K562 (cell line): Measurements from ENCODE around the gene SEC22A. TPM values are rescaled to one million over a fixed set of nuclear protein-coding genes. Genes with fewer than 3 reads are reported as not detected.

Experiments
- ATAC-seq: fragments of 200-7000 bp; cut with Tn5 transposase; 3 replicates; pipeline ENCODE4 v1.9.1; 2020; ENCODE audit warnings: moderate library complexity
- BruUV-seq: library from RNA; stranded (reverse); fragments of 400-500 nt; replicated peaks from 2 replicates; lab custom pipeline; 2021; lab: Mats Ljungman, UMichigan
- CTCF ChIA-PET: fragments of 300-600 bp; formaldehyde crosslinking; extraction: SDS; loops from one replicate; lab custom pipeline; 2021; ENCODE audit warnings: low intra/inter-chr PET ratio; lab: Yijun Ruan, JAX
- POLR2A ChIA-PET: fragments of 300-600, 350-650 bp; sonication (Branson Sonifier 250); formaldehyde crosslinking; extraction: SDS; loops from one replicate; lab custom pipeline; 2021; ENCODE audit warnings: antibody characterized with exemption, inconsistent platforms; lab: Yijun Ruan, JAX
- DNase-seq, 4 experiments: peaks; one replicate each; pipeline versions ENCODE4 v3.0.0 to v3.0.0-alpha.2; 2011 to 2018; ENCODE audit warnings: low spot score in 3 of 4, mixed read lengths in 3 of 4; ENCODE audit errors: extremely low read depth in 1 of 4
- FAIRE-seq: peaks from 2 replicates; lab custom pipeline; 2011; peaks lifted over from hg19 to GRCh38; lab: Jason Lieb, UNC
- H2AFZ ChIP-seq: 2 replicates; pipeline ENCODE4 v1.6.0; 2011; ENCODE audit warnings: low read depth, low read length, control low read depth, inconsistent platforms
- H3K27ac ChIP-seq: fragments of 200-600 bp; 3 replicates; pipeline ENCODE4 v1.8.0; 2011; ENCODE audit warnings: low read depth, mild to moderate bottlenecking, control low read depth, inconsistent platforms, low read length, moderate library complexity, mixed read lengths; ENCODE audit errors: extremely low read depth
- H3K27me3 ChIP-seq, 2 experiments: fragments of 300-600 bp in 1 of 2; 2 replicates in 1 of 2; 3 replicates in 1 of 2; pipeline versions ENCODE4 v1.6.0 to v1.8.0; 2011; ENCODE audit warnings: inconsistent platforms in 2 of 2, low read length in 2 of 2, mild to moderate bottlenecking in 1 of 2, mixed read lengths in 1 of 2, moderate library complexity in 1 of 2; ENCODE audit not compliant: control insufficient read depth in 2 of 2, insufficient read depth in 2 of 2
- H3K36me3 ChIP-seq: fragments of 300-600 bp; 3 replicates; pipeline ENCODE4 v1.8.0; 2011; ENCODE audit warnings: mild to moderate bottlenecking, low read length, inconsistent platforms; ENCODE audit not compliant: control insufficient read depth, insufficient read depth
- H3K4me1 ChIP-seq, 2 experiments: fragments of 200-600 bp in 1 of 2; replicated peaks in 1 of 2; 2 replicates in 1 of 2; 3 replicates in 1 of 2; pipeline versions ENCODE4 v1.5.1 to v1.8.0; 2011; ENCODE audit warnings: inconsistent platforms in 2 of 2, low read length in 2 of 2, mild to moderate bottlenecking in 1 of 2, mixed read lengths in 1 of 2, moderate library complexity in 1 of 2; ENCODE audit not compliant: control insufficient read depth in 2 of 2, insufficient read depth in 2 of 2
- H3K4me2 ChIP-seq: 2 replicates; pipeline ENCODE4 v1.6.1; 2011; ENCODE audit warnings: low read length, control low read depth, inconsistent platforms, mixed read lengths; ENCODE audit not compliant: insufficient read depth
- H3K4me3 ChIP-seq: fragments of 200-600 bp; sonication (generic), shearing (Covaris generic); 2 replicates; pipeline ENCODE4 v1.5.1; 2016; ENCODE audit warnings: control low read depth, inconsistent platforms
- H3K79me2 ChIP-seq: fragments of 200-600 bp; 3 replicates; pipeline ENCODE4 v1.8.0; 2011; ENCODE audit warnings: low read length, inconsistent platforms; ENCODE audit not compliant: control insufficient read depth, insufficient read depth
- H3K9ac ChIP-seq, 2 experiments: 2 replicates each; pipeline versions ENCODE4 v1.6.0 to v1.6.1; 2011; ENCODE audit warnings: low read depth in 2 of 2, low read length in 2 of 2, control low read depth in 1 of 2, inconsistent platforms in 1 of 2, mild to moderate bottlenecking in 1 of 2, mixed read lengths in 1 of 2; ENCODE audit not compliant: insufficient read depth in 1 of 2
- H3K9me1 ChIP-seq: one replicate; pipeline ENCODE4 v1.6.0; 2011; ENCODE audit warnings: inconsistent platforms, mild to moderate bottlenecking, low read length, moderate library complexity; ENCODE audit not compliant: control insufficient read depth, insufficient read depth
- H3K9me3 ChIP-seq: replicated peaks from 2 replicates; pipeline ENCODE4 v1.5.1; 2011; ENCODE audit warnings: low read depth, low read length, inconsistent platforms; ENCODE audit not compliant: control insufficient read depth, insufficient read depth
- H4K20me1 ChIP-seq: replicated peaks from 2 replicates; pipeline ENCODE4 v1.6.1; 2011; ENCODE audit warnings: low read length, inconsistent platforms, mixed read lengths; ENCODE audit not compliant: control insufficient read depth, insufficient read depth
- ATF7 ChIP-seq: fragments of 450-650 bp; IDR thresholded peaks from 2 replicates; pipeline ENCODE4 v1.7.1; 2014; ENCODE audit warnings: mild to moderate bottlenecking, moderate library complexity
- BHLHE40 ChIP-seq: IDR thresholded peaks from 2 replicates; pipeline ENCODE4 v1.6.1; 2011; ENCODE audit warnings: low read length, improper control_type of control experiment
- BRD9 ChIP-seq: fragments of 450-650 bp; IDR thresholded peaks from 2 replicates; pipeline ENCODE4 v1.6.1; 2018; ENCODE audit warnings: low read depth; ENCODE audit not compliant: partially characterized antibody
- CBX5 ChIP-seq: IDR thresholded peaks from 2 replicates; pipeline ENCODE4 v1.6.1; 2014; ENCODE audit warnings: low read depth, borderline replicate concordance
- CBX8 ChIP-seq: fragments of 200-600 bp; sonication (generic); IDR thresholded peaks from 2 replicates; pipeline ENCODE4 v1.6.1; 2012; ENCODE audit warnings: borderline replicate concordance, mixed run types, low read depth, mild to moderate bottlenecking, moderate library complexity, mixed read lengths, low read length, control low read depth, inconsistent platforms; ENCODE audit not compliant: poor library complexity, severe bottlenecking; ENCODE audit errors: extremely low read depth
- CHD4 ChIP-seq: fragments of 200-600 bp; sonication (generic); IDR thresholded peaks from 3 replicates; pipeline ENCODE4 v1.6.1; 2012; ENCODE audit warnings: low read depth, mild to moderate bottlenecking, mixed read lengths, low read length, inconsistent platforms; ENCODE audit not compliant: insufficient read depth, insufficient replicate concordance, poor library complexity, severe bottlenecking
- KAT8 ChIP-seq: fragments of 450-650 bp; IDR thresholded peaks from 2 replicates; pipeline ENCODE4 v1.6.1; 2016; ENCODE audit warnings: low read depth, mild to moderate bottlenecking
- MBD2 ChIP-seq: sonication (generic); IDR thresholded peaks from 2 replicates; pipeline ENCODE4 v1.6.1; 2016; ENCODE audit warnings: low read depth, borderline replicate concordance
- TAF1 ChIP-seq: IDR thresholded peaks from 2 replicates; pipeline ENCODE4 v1.6.1; 2011; ENCODE audit warnings: mild to moderate bottlenecking, low read length, moderate library complexity; ENCODE audit not compliant: insufficient read depth, control insufficient read depth, severe bottlenecking; ENCODE audit errors: extremely low read depth
- ZBTB17 ChIP-seq: fragments of 450-650 bp; formaldehyde crosslinking; IDR thresholded peaks from 2 replicates; pipeline ENCODE4 v1.4.0; 2020; ENCODE audit warnings: mild to moderate bottlenecking
- ZNF76 ChIP-seq: fragments of 250-450 bp; sonication (Bioruptor Pico); IDR thresholded peaks from 2 replicates; pipeline ENCODE4 v1.4.0; 2020; ENCODE audit warnings: mild to moderate bottlenecking, moderate library complexity, borderline replicate concordance
- WGBS: fragments of 100-300 bp; shearing (Covaris generic); methylation state at CpG from one replicate; pipeline ENCODE4 v1.1.6; 2016; ENCODE audit warnings: low coverage, mixed read lengths; ENCODE audit not compliant: insufficient coverage; ENCODE audit errors: missing lambda C conversion rate; 5-methylcytosine and 5-hydroxymethylcytosine counted together
- in situ Hi-C: fragments of 300-500 bp; cut with MboI; formaldehyde crosslinking; loops from 4 replicates; pipeline ENCODE4 v1.15.0; 2018; ENCODE audit warnings: inconsistent platforms, mixed read lengths
- intact Hi-C: fragments of 100-400 bp; cut with micrococcal nuclease; formaldehyde crosslinking; loops from 2 replicates; pipeline ENCODE4 v1.14.2; 2022
- polyA plus RNA-seq, 8 experiments: library from polyadenylated mRNA; depleted of rRNA in 4 of 8; stranded (reverse) in 5 of 8; unstranded in 3 of 8; fragments of >200 nt; fragmentation: Nextera tagmentation in 2 of 8; fragmentation: Illumina TruSeq in 1 of 8; extraction: Ambion mirVana in 2 of 8; extraction: Trizol in 1 of 8; gene quantifications; 2 replicates each; pipeline versions ENCODE4 v1.2.1 to v1.2.3, GENCODE V29; 2011 to 2014; ENCODE audit warnings: inconsistent platforms in 1 of 8, missing spikeins in 1 of 8
- total RNA-seq, 7 experiments: library from RNA; depleted of rRNA in 6 of 7; stranded (reverse); fragments of >200 nt in 6 of 7; fragmentation: Illumina TruSeq in 2 of 7; extraction: Trizol in 2 of 7; gene quantifications; 2 replicates each; pipeline versions ENCODE4 v1.2.1 to v1.2.3, GENCODE V29; 2011 to 2021; ENCODE audit warnings: low replicate concordance in 1 of 7
- TF ChIP-seq, protein P1 (sequence below): fragments of 250-450 bp; sonication (Bioruptor Pico); IDR thresholded peaks from 2 replicates; pipeline ENCODE4 v1.8.0; 2022; ENCODE audit warnings: inconsistent platforms, mild to moderate bottlenecking, moderate library complexity, borderline replicate concordance
- TF ChIP-seq, protein P2 (sequence below): fragments of 450-650 bp; IDR thresholded peaks from 2 replicates; pipeline ENCODE4 v1.6.1; 2017; ENCODE audit warnings: antibody characterized with exemption

The SEC22A gene
- total and polyA plus RNA-seq, 9 of the 15 experiments (the other 6 are each of a cell fraction or from before 2014, with no cell fraction given): 7.9 to 44.5 (median 20.5) TPM

DNA sequence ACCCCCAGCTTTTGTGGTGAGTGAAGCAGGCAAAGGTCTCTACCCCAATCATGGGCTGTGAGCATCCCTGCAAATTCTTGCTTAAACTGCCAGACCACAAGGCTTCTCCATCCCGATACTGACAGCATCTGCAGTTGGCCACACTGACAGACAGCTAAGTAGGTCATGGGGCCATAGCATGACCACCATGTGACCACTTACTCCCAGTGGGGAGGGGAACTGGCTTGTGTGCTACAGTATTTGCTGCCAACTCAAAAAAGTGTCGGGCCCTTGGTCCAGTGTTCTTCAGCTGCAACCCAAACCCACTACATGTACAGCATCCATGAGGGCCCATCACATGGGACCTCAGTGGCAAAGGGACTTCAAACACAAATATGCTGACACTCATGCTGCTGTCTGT, 103.4 kb downstream of the SEC22A start:
- ChIA-PET CTCF (no interaction called here), POLR2A (no interaction called here)
- Histone ChIP-seq H3K27ac (no peak overlapping the region), H4K20me1 (no peaks in the 10 kb centered on the region), H3K9me3 (no peaks in the 10 kb centered on the region), H3K4me3 (no peak overlapping the region), H3K27me3 (peaks cover under 1 to 13% of the 10 kb centered on the region in 2 experiments), H2AFZ (no peak overlapping the region), H3K4me2 (no peak overlapping the region), H3K36me3 (no peaks in the 10 kb centered on the region), H3K79me2 (no peaks in the 10 kb centered on the region), H3K4me1 (no peaks in the 10 kb centered on the region), H3K9ac (no peak overlapping the region), H3K9me1 (no peaks in the 10 kb centered on the region)
- intact Hi-C loops (no loop called here), in situ Hi-C loops (no loop called here)
- FAIRE-seq: no peak
- DNase-seq: no peak
- no TSS peak for BruUV-seq
- 5% methylated on average over 2 of the region's 2 CpGs for WGBS
- no peak for ATAC-seq
- TF ChIP-seq ZBTB17 (CRISPR knock-in tag) (no peak), TAF1 (no peak), BRD9 (no peak), CBX5 (no peak), ATF7 (no peak), ZNF76 (CRISPR knock-in tag) (no peak), CHD4 (no peak), CBX8 (no peak), BHLHE40 (no peak), MBD2 (no peak), KAT8 (no peak)
- TF ChIP-seq, protein P1, sequence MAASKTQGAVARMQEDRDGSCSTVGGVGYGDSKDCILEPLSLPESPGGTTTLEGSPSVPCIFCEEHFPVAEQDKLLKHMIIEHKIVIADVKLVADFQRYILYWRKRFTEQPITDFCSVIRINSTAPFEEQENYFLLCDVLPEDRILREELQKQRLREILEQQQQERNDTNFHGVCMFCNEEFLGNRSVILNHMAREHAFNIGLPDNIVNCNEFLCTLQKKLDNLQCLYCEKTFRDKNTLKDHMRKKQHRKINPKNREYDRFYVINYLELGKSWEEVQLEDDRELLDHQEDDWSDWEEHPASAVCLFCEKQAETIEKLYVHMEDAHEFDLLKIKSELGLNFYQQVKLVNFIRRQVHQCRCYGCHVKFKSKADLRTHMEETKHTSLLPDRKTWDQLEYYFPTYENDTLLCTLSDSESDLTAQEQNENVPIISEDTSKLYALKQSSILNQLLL: no peak
- TF ChIP-seq, protein P2, sequence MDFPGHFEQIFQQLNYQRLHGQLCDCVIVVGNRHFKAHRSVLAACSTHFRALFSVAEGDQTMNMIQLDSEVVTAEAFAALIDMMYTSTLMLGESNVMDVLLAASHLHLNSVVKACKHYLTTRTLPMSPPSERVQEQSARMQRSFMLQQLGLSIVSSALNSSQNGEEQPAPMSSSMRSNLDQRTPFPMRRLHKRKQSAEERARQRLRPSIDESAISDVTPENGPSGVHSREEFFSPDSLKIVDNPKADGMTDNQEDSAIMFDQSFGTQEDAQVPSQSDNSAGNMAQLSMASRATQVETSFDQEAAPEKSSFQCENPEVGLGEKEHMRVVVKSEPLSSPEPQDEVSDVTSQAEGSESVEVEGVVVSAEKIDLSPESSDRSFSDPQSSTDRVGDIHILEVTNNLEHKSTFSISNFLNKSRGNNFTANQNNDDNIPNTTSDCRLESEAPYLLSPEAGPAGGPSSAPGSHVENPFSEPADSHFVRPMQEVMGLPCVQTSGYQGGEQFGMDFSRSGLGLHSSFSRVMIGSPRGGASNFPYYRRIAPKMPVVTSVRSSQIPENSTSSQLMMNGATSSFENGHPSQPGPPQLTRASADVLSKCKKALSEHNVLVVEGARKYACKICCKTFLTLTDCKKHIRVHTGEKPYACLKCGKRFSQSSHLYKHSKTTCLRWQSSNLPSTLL: no peak
